ENCODE results near the gene PPFIBP1. TPM values are rescaled to one million over a fixed set of nuclear protein-coding genes. Genes with fewer than 3 reads are reported as not detected.

The PPFIBP1 gene
- total and polyA plus RNA-seq, 2 of the 8 experiments (the other 6 are each of a cell fraction or from before 2014, with no cell fraction given): 7.7 to 31.3 TPM

GRCh38 chr12:27672643-27673042 lies 148.6 kb downstream of the PPFIBP1 start (continued):
- no peak for TF ChIP-seq E2F6 (IDR thresholded peaks at IDR 0.05)

Measured in H1 (cell line).